H1 (cell line): ENCODE results near the gene MYRF. TPM values are rescaled to one million over a fixed set of nuclear protein-coding genes. Genes with fewer than 3 reads are reported as not detected.

Source experiments
- CTCF ChIA-PET: fragments of 300-600 bp; sonication (Branson Sonifier 250); formaldehyde crosslinking; loops from one replicate; lab custom pipeline; 2021; ENCODE audit not compliant: partially characterized antibody; lab: Charles Lee
- POLR2A ChIA-PET: fragments of 300-600 bp; sonication (Branson Sonifier 250); formaldehyde crosslinking; loops from one replicate; lab custom pipeline; 2021; ENCODE audit warnings: inconsistent platforms; ENCODE audit not compliant: partially characterized antibody; lab: Charles Lee
- DNase-seq, 2 experiments: peaks; one replicate each; pipeline versions ENCODE4 v3.0.0 to v3.0.0-alpha.2; 2010 to 2022; ENCODE audit warnings: low spot score in 2 of 2, low read depth in 1 of 2, mixed read lengths in 1 of 2
- FAIRE-seq: peaks from 2 replicates; lab custom pipeline; 2011; peaks lifted over from hg19 to GRCh38; lab: Jason Lieb, UNC
- H2AFZ ChIP-seq: 2 replicates; pipeline ENCODE4 v1.8.1; 2012; ENCODE audit warnings: low read length, inconsistent platforms
- H2AK5ac ChIP-seq: 2 replicates; pipeline ENCODE4 v1.6.1; 2013; ENCODE audit warnings: low read depth, low read length
- H2BK120ac ChIP-seq: replicated peaks from 2 replicates; pipeline ENCODE3; 2013; ENCODE audit warnings: low read depth, low read length, inconsistent platforms
- H2BK12ac ChIP-seq: 2 replicates; pipeline ENCODE4 v1.6.1; 2013; ENCODE audit warnings: low read depth, low read length
- H2BK15ac ChIP-seq: 2 replicates; pipeline ENCODE4 v1.6.1; 2013; ENCODE audit warnings: low read length
- H2BK20ac ChIP-seq: 2 replicates; pipeline ENCODE4 v1.6.1; 2013; ENCODE audit warnings: low read length
- H2BK5ac ChIP-seq: 2 replicates; pipeline ENCODE4 v1.6.1; 2013; ENCODE audit warnings: low read depth, low read length
- H3K14ac ChIP-seq: 2 replicates; pipeline ENCODE4 v1.6.1; 2013; ENCODE audit warnings: inconsistent platforms; ENCODE audit not compliant: insufficient read length
- H3K18ac ChIP-seq: 2 replicates; pipeline ENCODE4 v1.6.1; 2013; ENCODE audit warnings: low read length; ENCODE audit errors: extremely low read depth
- H3K23ac ChIP-seq: 2 replicates; pipeline ENCODE4 v1.6.1; 2013; ENCODE audit warnings: inconsistent platforms; ENCODE audit not compliant: insufficient read length
- H3K23me2 ChIP-seq: 2 replicates; pipeline ENCODE4 v1.6.1; 2013; ENCODE audit warnings: low read depth, low read length
- H3K27ac ChIP-seq: 2 replicates; pipeline ENCODE4 v1.6.1; 2011; ENCODE audit warnings: low read depth, low read length, inconsistent platforms
- H3K27me3 ChIP-seq, 4 experiments: replicated peaks in 1 of 4; 1 replicate in 1 of 4; 2 replicates in 3 of 4; pipeline versions ENCODE4 v1.6.1 to v1.8.1; 2011 to 2013; ENCODE audit warnings: low read length in 3 of 4, mild to moderate bottlenecking in 3 of 4, inconsistent platforms in 2 of 4, mixed read lengths in 2 of 4, moderate library complexity in 1 of 4; ENCODE audit not compliant: control insufficient read depth in 3 of 4, insufficient read depth in 3 of 4; ENCODE audit errors: extremely low read depth in 1 of 4
- H3K36me3 ChIP-seq, 4 experiments: 2 replicates each; pipeline versions ENCODE4 v1.6.1 to v1.8.1; 2011 to 2013; ENCODE audit warnings: mild to moderate bottlenecking in 4 of 4, low read length in 3 of 4, moderate library complexity in 2 of 4, control low read depth in 1 of 4, inconsistent platforms in 1 of 4; ENCODE audit not compliant: insufficient read depth in 4 of 4, control insufficient read depth in 2 of 4
- H3K4ac ChIP-seq: replicated peaks from 2 replicates; pipeline ENCODE3; 2013; ENCODE audit warnings: low read length, low read depth, mixed read lengths, inconsistent platforms; ENCODE audit not compliant: insufficient read length
- H3K4me1 ChIP-seq, 4 experiments: replicated peaks in 1 of 4; 1 replicate in 1 of 4; 2 replicates in 3 of 4; pipeline versions ENCODE4 v1.6.1 to v1.8.1; 2011 to 2013; ENCODE audit warnings: low read length in 3 of 4, inconsistent platforms in 2 of 4, mixed read lengths in 1 of 4; ENCODE audit not compliant: insufficient read depth in 4 of 4, control insufficient read depth in 3 of 4
- H3K4me2 ChIP-seq, 2 experiments: 2 replicates each; pipeline versions ENCODE4 v1.6.1 to v1.8.1; 2011 to 2013; ENCODE audit warnings: low read depth in 2 of 2, low read length in 2 of 2, control low read depth in 1 of 2, inconsistent platforms in 1 of 2, mild to moderate bottlenecking in 1 of 2; ENCODE audit not compliant: insufficient read depth in 1 of 2
- H3K4me3 ChIP-seq, 4 experiments: fragments of 200-600, 300-600 bp in 1 of 4; sonication (generic), shearing (Covaris generic), sonication (Bioruptor Twin) in 1 of 4; 2 replicates each; pipeline versions ENCODE4 v1.5.1 to v1.8.1; 2011 to 2016; ENCODE audit warnings: low read length in 4 of 4, low read depth in 3 of 4, control low read depth in 2 of 4, inconsistent platforms in 2 of 4, mild to moderate bottlenecking in 2 of 4, mixed read lengths in 1 of 4, moderate library complexity in 1 of 4; ENCODE audit not compliant: insufficient read depth in 2 of 4; ENCODE audit errors: extremely low read depth in 1 of 4
- H3K56ac ChIP-seq: replicated peaks from 2 replicates; pipeline ENCODE3; 2013; ENCODE audit warnings: low read depth, mild to moderate bottlenecking, mixed read lengths, low read length, inconsistent platforms; ENCODE audit not compliant: insufficient read length
- H3K79me1 ChIP-seq: 2 replicates; pipeline ENCODE4 v1.6.1; 2013; ENCODE audit warnings: low read depth, low read length, control low read depth
- H3K79me2 ChIP-seq, 2 experiments: 2 replicates each; pipeline versions ENCODE4 v1.6.1 to v1.8.1; 2012 to 2013; ENCODE audit warnings: low read length in 2 of 2, mild to moderate bottlenecking in 2 of 2, inconsistent platforms in 1 of 2; ENCODE audit not compliant: insufficient read depth in 2 of 2, control insufficient read depth in 1 of 2
- H3K9ac ChIP-seq, 4 experiments: replicated peaks in 1 of 4; 1 replicate in 1 of 4; 2 replicates in 3 of 4; pipeline versions ENCODE4 v1.6.1 to v1.8.1; 2011 to 2013; ENCODE audit warnings: low read depth in 3 of 4, low read length in 3 of 4, control low read depth in 2 of 4, mild to moderate bottlenecking in 2 of 4, moderate library complexity in 2 of 4, inconsistent platforms in 1 of 4; ENCODE audit errors: extremely low read depth in 1 of 4
- H3K9me3 ChIP-seq, 2 experiments: 2 replicates each; pipeline versions ENCODE4 v1.6.1 to v1.8.1; 2012 to 2013; ENCODE audit warnings: mild to moderate bottlenecking in 2 of 2, moderate library complexity in 2 of 2, control low read depth in 1 of 2, inconsistent platforms in 1 of 2, low read depth in 1 of 2, low read length in 1 of 2, mixed read lengths in 1 of 2; ENCODE audit not compliant: insufficient read depth in 2 of 2
- H4K20me1 ChIP-seq, 2 experiments: replicated peaks in 1 of 2; 2 replicates each; pipeline versions ENCODE3 to v1.8.1; 2011 to 2013; ENCODE audit warnings: inconsistent platforms in 2 of 2, low read length in 2 of 2, mild to moderate bottlenecking in 1 of 2; ENCODE audit not compliant: insufficient read depth in 2 of 2, control insufficient read depth in 1 of 2
- H4K5ac ChIP-seq: 2 replicates; pipeline ENCODE4 v1.6.1; 2013; ENCODE audit warnings: low read length, low read depth, mixed read lengths, inconsistent platforms; ENCODE audit not compliant: insufficient read length
- H4K8ac ChIP-seq: 2 replicates; pipeline ENCODE4 v1.8.0; 2013; ENCODE audit warnings: mild to moderate bottlenecking, moderate library complexity, low read length, inconsistent platforms; ENCODE audit not compliant: insufficient read depth; ENCODE audit errors: extremely low read depth
- H4K91ac ChIP-seq: replicated peaks from 2 replicates; pipeline ENCODE3; 2013; ENCODE audit warnings: low read length, mixed read lengths, inconsistent platforms; ENCODE audit not compliant: insufficient read length
- CTCF ChIP-seq, 3 experiments: IDR thresholded peaks; 1 replicate in 2 of 3; 2 replicates in 1 of 3; pipeline versions ENCODE4 v1.5.1 to v1.6.1; 2011; ENCODE audit warnings: low read length in 3 of 3, mild to moderate bottlenecking in 3 of 3, inconsistent platforms in 2 of 3, low read depth in 1 of 3, moderate library complexity in 1 of 3; ENCODE audit not compliant: insufficient read depth in 1 of 3; ENCODE audit errors: control extremely low read depth in 1 of 3
- EZH2 ChIP-seq: fragments of 200-600 bp; sonication (generic); IDR thresholded peaks from 2 replicates; pipeline ENCODE4 v1.7.1; 2012; ENCODE audit warnings: low read depth, mild to moderate bottlenecking, moderate library complexity, low read length, inconsistent platforms; ENCODE audit not compliant: severe bottlenecking
- WGBS, 2 experiments: shearing (Covaris generic) in 1 of 2; methylation state at CpG; one replicate each; pipeline versions ENCODE4 v1.1.6 to v1.1.7; 2013 to 2015; ENCODE audit warnings: low lambda C conversion rate in 2 of 2, mixed read lengths in 2 of 2, inconsistent platforms in 1 of 2, low coverage in 1 of 2, missing lambda C conversion rate in 1 of 2; ENCODE audit not compliant: insufficient replicate concordance in 2 of 2, insufficient coverage in 1 of 2, insufficient read length in 1 of 2; ENCODE audit errors: extremely low coverage in 1 of 2, missing lambda C conversion rate in 1 of 2; 5-methylcytosine and 5-hydroxymethylcytosine counted together
- polyA plus RNA-seq, 7 experiments: library from polyadenylated mRNA; depleted of rRNA in 3 of 7; stranded (reverse) in 5 of 7; unstranded in 2 of 7; fragments of >200 nt in 5 of 7; fragments of 200-250 nt in 2 of 7; gene quantifications; 1 replicate in 5 of 7; 2 replicates in 1 of 7; 4 replicates in 1 of 7; pipeline versions ENCODE4 v1.2.1 to v1.2.3, GENCODE V29; 2011 to 2013; ENCODE audit warnings: missing spikeins in 2 of 7, mixed read lengths in 2 of 7
- total RNA-seq: library from RNA; stranded (reverse); fragmentation: NEBNext Ultra II Directional; extraction: Animal tissue kit (Norgen Biotek cat#: 25700); gene quantifications from 2 replicates; pipeline ENCODE4 v1.2.1, GENCODE V29; 2021

The MYRF gene
- total and polyA plus RNA-seq, 2 of the 8 experiments (the other 6 are each of a cell fraction or from before 2014, with no cell fraction given) = 6.0 to 6.1 TPM

DNA sequence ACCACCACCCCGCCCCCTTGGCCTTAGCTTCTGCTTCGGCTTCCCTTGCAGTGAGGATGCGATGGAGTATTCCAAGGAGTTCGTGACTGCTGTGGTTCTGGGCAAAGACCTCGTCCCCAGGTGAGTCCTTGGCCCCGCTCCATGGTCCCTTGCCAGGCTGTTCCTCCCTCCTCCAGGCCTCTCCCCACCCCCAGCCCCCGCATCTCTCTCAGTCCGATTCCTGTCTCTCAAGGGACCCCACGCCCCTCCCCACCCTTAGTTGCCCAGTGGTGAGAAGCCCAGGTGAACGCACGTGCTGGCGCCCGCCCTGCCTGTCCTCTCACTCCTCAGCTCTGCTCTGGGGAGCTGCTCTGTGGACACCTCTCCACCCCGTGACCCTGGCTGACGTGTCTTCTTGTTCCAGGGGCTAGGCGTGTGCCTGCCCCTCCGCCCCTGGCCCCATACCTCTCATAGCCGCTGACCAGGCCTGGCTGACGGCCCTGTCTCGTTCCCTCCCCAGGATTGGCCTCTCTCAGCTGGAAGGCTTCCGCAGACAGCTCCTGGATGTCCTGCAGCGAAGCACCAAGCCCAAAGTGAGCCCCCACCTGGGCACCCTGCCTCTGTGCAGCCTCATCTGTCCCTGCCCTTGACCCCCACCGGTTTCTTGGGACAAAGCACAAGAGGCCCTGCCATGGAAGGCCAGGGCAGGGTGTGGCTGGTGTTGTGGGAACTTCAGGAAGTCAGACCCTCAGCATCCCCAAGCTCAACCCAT is 14.6 kb upstream of the MYRF start:
- no peak overlapping the region for H3K4ac ChIP-seq
- no peak for FAIRE-seq
- no peak overlapping the region for H2BK20ac ChIP-seq
- no peaks in the 10 kb centered on the region; a peak in 2 of 7 replicates for H3K4me1 ChIP-seq
- H3K9me3 ChIP-seq = no peaks in the 10 kb centered on the region
- no peak overlapping the region for H3K27ac ChIP-seq
- no peak overlapping the region for H2BK12ac ChIP-seq
- H3K56ac ChIP-seq = no peak overlapping the region
- no peak overlapping the region; a peak in 1 of 7 replicates for H3K9ac ChIP-seq
- H4K5ac ChIP-seq = no peak overlapping the region
- no peaks in the 10 kb centered on the region for H3K23me2 ChIP-seq
- H2AFZ ChIP-seq = no peak overlapping the region
- DNase-seq = no peak
- no peak overlapping the region for H3K23ac ChIP-seq
- no peak overlapping the region for H3K14ac ChIP-seq
- peaks cover 0 to 13% (median 0%) of the 10 kb centered on the region in 4 experiments; a peak in 3 of 8 replicates for H3K36me3 ChIP-seq
- no peak overlapping the region for H2BK5ac ChIP-seq
- no peaks in the 10 kb centered on the region for H3K27me3 ChIP-seq
- no peak overlapping the region for H4K8ac ChIP-seq
- H4K20me1 ChIP-seq = peaks cover 0 to 6% of the 10 kb centered on the region in 2 experiments
- no peak overlapping the region for H2BK15ac ChIP-seq
- H2AK5ac ChIP-seq = no peak overlapping the region
- CTCF ChIA-PET = interaction anchor here (0.5 to 10.9 kb wide), 27 partner anchors 9 to 649 kb away, joined by 3 to 127 read pairs (median 4); no protein-coding TSS in a partner anchor
- no peak overlapping the region for H3K4me2 ChIP-seq
- no peak overlapping the region for H4K91ac ChIP-seq
- POLR2A ChIA-PET = interaction anchor here (1.5 kb wide), 1 partner anchor 10 kb away, joined by 3 read pairs; no protein-coding TSS in a partner anchor
- no peaks in the 10 kb centered on the region for H3K79me2 ChIP-seq
- no peak overlapping the region for H3K4me3 ChIP-seq
- WGBS, 2 experiments = 93% methylated on average over 11 of the region's 23 CpGs; no CpG with 5 or more reads in 1 of the 2 experiments
- no peaks in the 10 kb centered on the region for H3K79me1 ChIP-seq
- no peak overlapping the region for H3K18ac ChIP-seq
- TF ChIP-seq CTCF (IDR thresholded peaks at IDR 0.05; ENCODE audit: control extremely low read depth in 1 of 3, insufficient read depth in 1 of 3, low read depth in 1 of 3, low read length in 3 of 3) (peak in 1 of 3 experiments; percentile 26; a peak in 1 of 4 replicates), EZH2 (no peak)
- H2BK120ac ChIP-seq = no peak overlapping the region
